NCI-H146 (cell line): ENCODE results near the gene RETN.
A peak's percentile ranks its signal among the peaks of the same experiment; 100 is the strongest.

ENCODE experiments used
- DNase-seq: peaks from one replicate; lab custom pipeline; 2025; lab: John Stamatoyannopoulos, UW

The RETN gene

GRCh38 chr19:7637374-7638256, 31.2 kb upstream of the RETN start:
- DNase-seq, result no peak

- DNase-seq, result no peak
Observed at GRCh38 chr19:7638802-7639465, 29.9 kb upstream of the RETN start.

DNA sequence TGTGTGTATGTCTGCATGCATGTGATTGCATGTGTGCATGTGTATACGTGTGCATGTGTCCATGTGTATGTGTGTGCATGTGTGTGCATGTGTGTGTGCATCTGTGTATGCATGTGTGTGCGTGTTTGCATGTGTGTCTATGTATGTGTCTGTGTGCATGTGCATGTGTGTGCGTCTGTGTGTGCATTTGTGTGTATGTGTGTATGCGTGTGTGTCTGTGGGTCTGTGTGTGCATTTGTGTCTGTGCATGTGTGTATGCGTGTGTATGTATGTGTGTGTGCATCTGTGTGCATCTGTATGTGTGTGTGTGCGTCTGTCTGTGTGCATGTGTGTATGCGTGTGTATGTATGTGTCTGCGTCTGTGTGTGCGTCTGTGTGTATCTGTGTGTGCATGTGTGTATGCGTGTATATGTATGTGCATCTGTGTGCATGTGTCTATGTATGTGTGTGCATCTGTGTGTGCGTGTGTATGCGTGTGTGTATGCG, 28.9 kb upstream of the RETN start:
- DNase-seq, result no peak

DNA sequence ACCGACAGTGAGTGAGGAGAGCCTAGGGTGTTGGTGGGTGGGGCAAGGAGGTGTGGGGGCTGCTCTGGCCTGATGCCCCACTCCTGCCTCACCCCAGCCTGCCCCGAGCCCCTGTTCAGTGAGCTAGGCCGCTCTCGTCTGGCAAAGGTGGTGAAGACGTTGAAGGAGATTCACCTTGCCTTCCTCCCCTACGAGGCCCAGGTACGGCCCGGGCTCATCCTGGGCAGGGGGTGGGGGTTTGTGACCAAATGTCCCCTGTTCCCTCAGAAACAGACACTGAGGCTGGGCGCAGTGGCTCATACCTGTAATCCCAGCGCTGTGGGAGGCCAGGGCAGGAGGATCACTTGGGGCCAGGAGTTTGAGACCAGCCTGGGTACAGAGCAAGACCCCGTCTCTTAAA, 28.0 kb upstream of the RETN start:
- no peak for DNase-seq

GRCh38 chr19:7641290-7642276, 27.3 kb upstream of the RETN start:
- DNase-seq, result no peak

- no peak for DNase-seq
Observed at GRCh38 chr19:7642295-7643030, 26.4 kb upstream of the RETN start.

GRCh38 chr19:7643031-7643415, 25.8 kb upstream of the RETN start:
- no peak for DNase-seq

DNA sequence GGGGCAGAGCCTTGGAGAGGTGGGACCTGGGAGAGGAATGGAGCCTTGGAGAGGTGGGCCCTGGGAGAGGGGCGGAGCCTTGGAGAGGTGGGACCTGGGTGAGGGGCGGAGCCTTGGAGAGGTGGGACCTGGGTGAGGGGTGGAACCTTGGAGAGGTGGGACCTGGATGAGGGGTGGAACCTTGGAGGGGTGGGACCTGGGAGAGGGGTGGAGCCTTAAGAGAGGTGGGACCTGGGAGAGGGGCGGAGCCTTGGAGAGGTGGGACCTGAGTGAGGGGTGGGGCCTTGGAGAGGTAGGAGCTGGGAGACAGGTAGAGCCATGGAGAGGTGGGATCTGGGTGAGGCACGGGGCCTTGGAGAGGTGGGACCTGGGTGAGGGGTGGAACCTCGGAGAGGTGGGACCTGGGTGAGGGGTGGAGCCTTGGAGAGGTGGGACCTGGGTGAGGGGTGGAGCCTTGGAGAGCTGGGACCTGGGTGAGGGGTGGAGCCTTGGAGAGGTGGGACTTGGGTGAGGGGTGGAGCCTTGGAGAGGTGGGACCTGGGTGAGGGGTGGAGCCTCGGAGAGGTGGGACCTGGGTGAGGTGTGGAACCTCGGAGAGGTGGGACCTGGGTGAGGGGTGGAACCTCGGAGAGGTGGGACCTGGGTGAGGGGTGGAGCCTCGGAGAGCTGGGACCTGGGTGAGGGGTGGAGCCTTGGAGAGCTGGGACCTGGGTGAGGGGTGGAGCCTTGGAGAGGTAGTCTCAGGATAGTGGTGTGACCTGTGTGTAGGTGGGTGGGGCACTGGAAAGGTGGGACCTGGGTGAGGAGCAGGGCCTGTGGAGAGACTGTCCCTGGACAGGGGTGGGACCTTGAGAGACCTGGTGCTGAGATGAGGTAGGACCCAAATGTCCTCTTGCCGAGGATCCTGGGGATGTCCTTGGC, 25.0 kb upstream of the RETN start:
- DNase-seq, result peak; percentile 6

DNA sequence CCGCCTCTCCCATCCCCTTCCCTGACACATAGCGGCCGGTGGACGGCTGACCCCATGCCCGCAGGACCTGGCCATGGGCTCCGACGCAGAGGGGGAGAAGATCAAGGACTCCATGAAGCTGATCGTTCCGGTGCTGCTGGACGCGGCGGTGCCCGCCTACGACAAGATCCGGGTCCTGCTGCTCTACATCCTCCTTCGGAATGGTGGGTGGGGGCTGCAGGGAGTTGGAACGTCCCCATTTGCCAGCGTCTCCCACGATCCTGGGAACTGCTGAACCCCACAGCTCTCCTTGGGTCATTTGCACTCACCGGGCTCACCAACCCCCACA, 24.3 kb upstream of the RETN start:
- DNase-seq, result no peak

DNA sequence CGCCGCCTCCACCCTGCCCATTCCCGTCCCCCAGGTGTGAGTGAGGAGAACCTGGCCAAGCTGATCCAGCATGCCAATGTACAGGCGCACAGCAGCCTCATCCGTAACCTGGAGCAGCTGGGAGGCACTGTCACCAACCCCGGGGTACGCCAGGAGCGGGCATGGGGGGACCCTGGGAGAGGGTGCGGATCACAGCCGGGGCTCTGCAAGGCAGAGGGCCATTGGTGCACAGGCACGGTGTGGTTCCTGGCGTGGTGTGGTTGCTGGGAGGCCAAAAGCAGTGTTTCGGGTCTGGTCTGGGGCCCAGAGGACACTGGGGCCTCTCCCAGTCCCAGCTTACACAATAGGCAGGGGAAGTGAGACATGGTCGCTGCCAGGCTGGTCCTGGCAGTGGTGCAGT, 23.7 kb upstream of the RETN start:
- no peak for DNase-seq

- DNase-seq, result no peak
Observed at GRCh38 chr19:7645656-7646425, 23.0 kb upstream of the RETN start.

- DNase-seq, result no peak
Observed at GRCh38 chr19:7646426-7646700, 22.5 kb upstream of the RETN start.

DNA sequence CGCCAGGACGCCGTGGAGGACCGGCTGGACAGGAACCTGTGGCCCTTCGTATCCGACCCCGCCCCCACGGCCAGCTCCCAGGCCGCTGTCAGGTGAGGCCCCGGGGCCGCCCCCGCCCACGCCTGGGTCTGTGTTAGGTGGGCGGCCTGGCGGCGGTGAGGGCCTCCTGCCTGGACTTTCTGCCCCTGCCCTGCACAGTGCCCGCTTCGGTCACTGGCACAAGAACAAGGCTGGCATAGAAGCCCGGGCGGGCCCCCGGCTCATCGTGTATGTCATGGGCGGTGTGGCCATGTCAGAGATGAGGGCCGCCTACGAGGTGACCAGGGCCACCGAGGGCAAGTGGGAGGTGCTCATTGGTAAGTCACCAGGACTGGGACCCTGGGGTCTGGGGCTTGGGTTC, 21.7 kb upstream of the RETN start:
- no peak for DNase-seq

DNA sequence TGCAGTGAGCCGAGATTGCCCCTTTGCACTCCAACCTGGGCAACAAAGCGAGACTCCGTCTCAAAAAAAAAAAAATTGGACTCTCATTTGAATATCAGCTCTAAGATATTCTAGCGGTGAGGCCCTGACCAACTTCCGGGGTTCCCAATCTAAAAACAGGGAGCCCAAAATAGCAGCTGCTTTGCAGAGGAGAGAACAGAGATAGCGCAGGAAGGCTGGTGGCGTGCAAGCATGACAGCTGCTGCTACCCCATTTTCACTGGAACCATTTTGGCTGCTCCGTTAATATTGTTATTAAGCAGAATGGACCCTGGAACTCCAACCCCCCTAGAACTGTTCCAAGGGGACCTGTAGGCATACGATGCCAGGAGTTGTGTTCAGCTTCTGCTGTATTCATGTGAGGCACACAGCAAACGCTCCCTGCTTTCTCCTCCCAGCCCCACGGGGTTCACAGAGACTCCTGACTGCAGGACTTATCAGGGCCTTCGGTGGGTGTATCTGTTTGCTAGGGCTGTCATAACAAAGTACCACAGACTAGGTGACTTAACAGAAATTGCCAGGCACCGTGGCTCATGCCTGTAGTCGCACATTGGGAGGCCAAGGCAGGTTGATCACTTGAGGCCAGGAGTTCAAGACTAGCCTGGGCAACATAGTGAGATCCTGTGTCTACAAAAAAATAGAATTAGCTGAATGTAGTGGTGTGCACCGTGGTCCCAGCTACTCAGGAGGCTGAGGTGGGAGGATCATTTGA, 20.4 kb upstream of the RETN start:
- DNase-seq, result no peak

- no peak for DNase-seq
Observed at GRCh38 chr19:7650148-7650547, 18.7 kb upstream of the RETN start.

- DNase-seq, result peak; percentile 74
Observed at GRCh38 chr19:7652061-7652641, 16.7 kb upstream of the RETN start.

DNA sequence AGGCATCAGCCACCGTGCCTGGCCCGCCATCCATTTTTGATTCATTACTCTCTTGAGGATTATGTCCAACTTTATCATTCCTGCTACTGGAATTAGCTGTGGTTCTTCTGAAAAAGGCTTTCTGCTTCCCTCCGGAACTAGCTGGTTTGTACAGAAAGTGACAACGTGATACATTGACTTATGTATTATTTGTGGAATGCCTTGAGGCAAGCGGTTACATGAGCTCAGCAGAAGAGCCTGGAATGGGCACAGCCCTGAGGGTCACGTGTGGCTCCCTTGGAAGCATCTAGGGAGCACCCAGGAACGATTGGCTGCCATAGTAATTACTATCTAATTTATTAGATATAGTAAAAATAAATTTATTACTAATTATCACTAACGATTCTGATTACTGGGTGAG, 14.4 kb upstream of the RETN start:
- no peak for DNase-seq

GRCh38 chr19:7655581-7655980, 13.3 kb upstream of the RETN start:
- DNase-seq, result no peak
